ENCODE results near the gene ZDHHC15.
"Not testable (repeated sequence)": the region's sequence is repeated elsewhere in the genome, so short reads cannot be mapped to it uniquely, and the experiment has no call there.

ZDHHC15 gene

GRCh38 chrX:75522565-75523431 lies at the start of gene ZDHHC15:
Gene ZDHHC15, minus strand, starts transcription at chrX:75523037. Its CDS starts 13 bp downstream, at chrX:75523024.
- peak; percentile 71 for DNase-seq

- not testable (repeated sequence) for DNase-seq
These were observed 37.7 kb upstream of the ZDHHC15 start for GRCh38 chrX:75560544-75560943.

GRCh38 chrX:75547783-75548182 lies 24.9 kb upstream of the ZDHHC15 start:
- no peak for DNase-seq

GRCh38 chrX:75546724-75547511 lies 24.1 kb upstream of the ZDHHC15 start:
- DNase-seq: no peak

GRCh38 chrX:75544786-75545185 lies 21.9 kb upstream of the ZDHHC15 start:
- no peak for DNase-seq

- DNase-seq: no peak
These were observed 38.9 kb downstream of the ZDHHC15 start for GRCh38 chrX:75483933-75484332.

- not testable (repeated sequence) for DNase-seq
These were observed 61.1 kb downstream of the ZDHHC15 start for GRCh38 chrX:75461780-75462179.

- no peak for DNase-seq
These were observed 101.1 kb downstream of the ZDHHC15 start for GRCh38 chrX:75421688-75422230.

GRCh38 chrX:75407153-75407552 lies 115.7 kb downstream of the ZDHHC15 start:
- DNase-seq: not testable (repeated sequence)

- no peak for DNase-seq
These were observed 132.4 kb downstream of the ZDHHC15 start for GRCh38 chrX:75390470-75390869.

- DNase-seq: no peak
These were observed 153.1 kb downstream of the ZDHHC15 start for GRCh38 chrX:75369721-75370120.

- DNase-seq: no peak
These were observed 156.0 kb downstream of the ZDHHC15 start for GRCh38 chrX:75366861-75367260.

- DNase-seq: no peak
These were observed 157.4 kb downstream of the ZDHHC15 start for GRCh38 chrX:75365243-75365975.

GRCh38 chrX:75361788-75362187 lies 161.0 kb downstream of the ZDHHC15 start:
- no peak for DNase-seq

GRCh38 chrX:75348601-75349000 lies 174.2 kb downstream of the ZDHHC15 start:
- DNase-seq: not testable (repeated sequence)

- DNase-seq: no peak
These were observed 185.3 kb downstream of the ZDHHC15 start for GRCh38 chrX:75337525-75337924.

GRCh38 chrX:75335127-75335458 lies 187.7 kb downstream of the ZDHHC15 start:
- no peak for DNase-seq

GRCh38 chrX:75334407-75335126 lies 188.3 kb downstream of the ZDHHC15 start:
- not testable (repeated sequence) for DNase-seq

GRCh38 chrX:75327607-75328006 lies 195.2 kb downstream of the ZDHHC15 start:
- DNase-seq: no peak

Data from T1000 (cell line).